ENCODE data around the gene FAM3A.

GRCh38 chrX:154466907-154467306, 49.1 kb downstream of the FAM3A start:
- no peak for TF ChIP-seq POLR2A (IDR thresholded peaks at IDR 0.05; ENCODE audit: low read depth, low read length)
- TF ChIP-seq POLR2AphosphoS5 (IDR thresholded peaks at IDR 0.05; ENCODE audit: low read depth, low read length): no peak
- TF ChIP-seq TAF1 (IDR thresholded peaks at IDR 0.05; ENCODE audit: borderline replicate concordance, low read depth, low read length): no peak
